Left ventricle myocardium inferior (tissue), 1 donor: Measurements from ENCODE around the gene TNFRSF1A. TPM values are rescaled to one million over a fixed set of nuclear protein-coding genes. Genes with fewer than 3 reads are reported as not detected.
A peak's percentile ranks its signal among the peaks of the same experiment; 100 is the strongest.

ENCODE experiments used
- DNase-seq: peaks from one replicate; pipeline ENCODE4 v3.0.0-alpha.2; 2020
- H3K27ac ChIP-seq: fragments of 200-600 bp; replicated peaks from 2 replicates; pipeline ENCODE4 v1.8.0; 2021
- H3K27me3 ChIP-seq: fragments of 200-600 bp; 2 replicates; pipeline ENCODE4 v1.8.0; 2021; ENCODE audit warnings: low read depth
- H3K36me3 ChIP-seq: fragments of 200-600 bp; 2 replicates; pipeline ENCODE4 v1.8.0; 2021
- H3K4me1 ChIP-seq: fragments of 200-600 bp; 2 replicates; pipeline ENCODE4 v1.8.0; 2021
- H3K4me3 ChIP-seq: fragments of 200-600 bp; 2 replicates; pipeline ENCODE4 v1.8.0; 2021; ENCODE audit warnings: mild to moderate bottlenecking, moderate library complexity
- H3K9me3 ChIP-seq: fragments of 200-600 bp; replicated peaks from 2 replicates; pipeline ENCODE4 v1.8.0; 2021
- intact Hi-C: fragments of 100-400 bp; cut with micrococcal nuclease; formaldehyde crosslinking; loops from one replicate; pipeline ENCODE4 v1.11.0; 2022
- total RNA-seq: library from RNA; stranded (reverse); fragmentation: NEBNext Ultra II Directional; extraction: Animal tissue kit (Norgen Biotek cat#: 25700); gene quantifications from one replicate; pipeline ENCODE4 v1.2.1, GENCODE V29; 2021
- TF ChIP-seq, protein P1 (sequence below): fragments of 200-600 bp; IDR thresholded peaks from 2 replicates; pipeline ENCODE4 v1.8.0; 2021; ENCODE audit warnings: antibody characterized with exemption, mild to moderate bottlenecking, borderline replicate concordance
- donor health status: DM: no; HTN: yes; CAD: no; lungs with severe emphysema.

TNFRSF1A gene
- total RNA-seq, 1 donor from 2014 or later = 45.6 TPM

DNA sequence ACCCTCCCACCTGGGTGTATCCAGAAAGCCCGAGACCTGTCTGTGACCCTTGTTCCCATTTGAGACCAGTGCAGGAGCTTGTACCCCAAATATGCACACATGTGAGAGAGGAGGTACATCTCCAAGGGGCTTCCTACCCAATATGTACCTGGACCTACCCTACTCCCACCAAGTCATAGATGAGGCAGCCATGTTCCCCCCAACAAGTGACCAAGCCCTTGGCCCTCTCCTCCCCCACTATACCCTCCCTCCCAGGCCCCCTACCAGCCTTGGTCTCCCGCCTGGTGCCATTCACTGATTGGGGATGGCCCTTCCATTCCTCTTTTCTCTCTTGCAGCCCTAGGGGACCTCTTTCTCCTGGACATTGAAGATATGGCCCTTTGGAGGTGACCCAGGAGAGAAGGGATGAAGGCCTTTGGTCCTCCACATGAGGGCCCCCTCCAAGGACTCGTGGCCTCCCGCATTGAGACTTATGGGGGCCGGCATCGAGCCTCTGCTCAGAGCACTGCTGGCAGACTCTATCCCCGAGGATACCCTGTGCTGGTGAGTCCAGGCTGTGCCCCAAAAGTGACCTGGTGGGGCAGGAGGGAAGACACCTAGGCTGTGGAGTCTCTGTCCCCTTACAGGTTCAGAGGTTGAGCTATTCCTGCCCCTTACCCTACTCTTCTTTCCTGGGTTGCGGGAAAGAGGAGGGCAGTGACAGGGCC, 29.9 kb downstream of the TNFRSF1A start:
- TF ChIP-seq, protein P1, sequence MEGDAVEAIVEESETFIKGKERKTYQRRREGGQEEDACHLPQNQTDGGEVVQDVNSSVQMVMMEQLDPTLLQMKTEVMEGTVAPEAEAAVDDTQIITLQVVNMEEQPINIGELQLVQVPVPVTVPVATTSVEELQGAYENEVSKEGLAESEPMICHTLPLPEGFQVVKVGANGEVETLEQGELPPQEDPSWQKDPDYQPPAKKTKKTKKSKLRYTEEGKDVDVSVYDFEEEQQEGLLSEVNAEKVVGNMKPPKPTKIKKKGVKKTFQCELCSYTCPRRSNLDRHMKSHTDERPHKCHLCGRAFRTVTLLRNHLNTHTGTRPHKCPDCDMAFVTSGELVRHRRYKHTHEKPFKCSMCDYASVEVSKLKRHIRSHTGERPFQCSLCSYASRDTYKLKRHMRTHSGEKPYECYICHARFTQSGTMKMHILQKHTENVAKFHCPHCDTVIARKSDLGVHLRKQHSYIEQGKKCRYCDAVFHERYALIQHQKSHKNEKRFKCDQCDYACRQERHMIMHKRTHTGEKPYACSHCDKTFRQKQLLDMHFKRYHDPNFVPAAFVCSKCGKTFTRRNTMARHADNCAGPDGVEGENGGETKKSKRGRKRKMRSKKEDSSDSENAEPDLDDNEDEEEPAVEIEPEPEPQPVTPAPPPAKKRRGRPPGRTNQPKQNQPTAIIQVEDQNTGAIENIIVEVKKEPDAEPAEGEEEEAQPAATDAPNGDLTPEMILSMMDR = no peak
- H3K9me3 ChIP-seq = no peaks in the 10 kb centered on the region
- H3K27ac ChIP-seq = no peak overlapping the region
- H3K4me3 ChIP-seq = no peak overlapping the region
- intact Hi-C loops = no loop called here
- no peaks in the 10 kb centered on the region for H3K36me3 ChIP-seq
- peaks cover 16% of the 10 kb centered on the region for H3K4me1 ChIP-seq
- DNase-seq = no peak
- peaks cover 28% of the 10 kb centered on the region for H3K27me3 ChIP-seq

DNA sequence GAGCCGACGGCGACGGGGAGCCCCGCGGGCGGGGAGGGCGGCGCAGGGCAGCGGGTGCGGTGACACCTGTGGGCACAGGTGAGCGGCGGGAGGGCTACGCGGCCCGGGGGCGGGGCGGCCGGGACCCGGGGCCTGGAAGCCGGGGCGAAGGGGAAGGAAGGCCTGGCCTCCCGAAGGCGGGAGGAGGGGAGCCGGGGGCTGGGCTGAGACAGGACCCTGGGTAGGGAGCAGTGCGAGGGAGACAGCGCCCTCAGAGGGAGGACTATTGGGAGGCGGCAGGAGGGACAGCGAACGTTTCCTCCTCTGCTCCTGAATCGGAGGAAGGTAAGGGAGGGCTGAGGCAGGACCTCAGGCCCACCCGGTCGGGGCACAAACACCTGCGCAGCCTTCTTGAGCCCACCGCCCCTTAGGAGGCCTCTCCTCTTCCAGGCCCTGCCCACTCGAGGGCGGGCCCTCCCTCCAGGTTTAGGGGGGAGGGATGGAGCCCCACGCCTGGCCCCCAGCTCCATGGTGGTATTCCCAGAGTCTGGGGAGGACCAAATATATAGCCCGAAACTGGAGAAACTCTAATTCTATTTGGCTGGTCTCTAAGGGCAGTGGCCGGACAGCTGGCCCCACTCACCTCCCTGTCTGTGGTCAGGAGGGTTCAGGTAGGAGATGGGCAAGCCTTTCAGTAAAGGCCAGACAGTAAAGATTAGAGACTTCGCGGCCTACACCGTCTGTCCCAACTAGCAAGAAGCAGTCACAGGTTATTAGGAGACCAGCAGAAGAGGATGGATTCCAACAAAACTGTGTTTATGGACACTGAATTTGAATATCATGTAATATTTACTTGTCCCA, 30.9 kb downstream of the TNFRSF1A start:
- TF ChIP-seq, protein P1 = no peak
- Histone ChIP-seq H3K36me3 (no peaks in the 10 kb centered on the region), H3K4me3 (peak overlapping the region; percentile 51), H3K9me3 (no peaks in the 10 kb centered on the region), H3K27me3 (peaks cover 28% of the 10 kb centered on the region), H3K4me1 (peaks cover 16% of the 10 kb centered on the region), H3K27ac (no peak overlapping the region)
- intact Hi-C loops = no loop called here
- no peak for DNase-seq

DNA sequence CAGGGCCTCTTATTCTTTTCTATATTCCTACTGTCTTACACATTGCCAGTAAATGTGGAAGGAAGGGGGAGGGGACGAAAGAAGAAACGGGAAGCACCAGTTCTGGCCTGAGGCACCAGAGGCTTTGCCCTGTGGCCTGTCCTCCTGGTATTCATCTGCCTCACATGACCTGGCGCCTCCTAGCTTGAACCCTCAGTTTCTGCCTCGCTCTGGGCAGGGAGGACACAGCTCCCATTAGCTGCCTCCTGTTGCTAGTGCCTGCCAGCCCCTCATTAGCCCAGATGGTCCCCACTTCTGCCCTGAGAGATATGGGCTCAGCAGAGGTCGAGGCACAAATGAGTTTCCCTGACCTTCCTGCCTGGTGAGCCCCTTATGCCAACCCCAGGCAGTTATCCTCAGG, 34.3 kb downstream of the TNFRSF1A start:
- no peak for DNase-seq

DNA sequence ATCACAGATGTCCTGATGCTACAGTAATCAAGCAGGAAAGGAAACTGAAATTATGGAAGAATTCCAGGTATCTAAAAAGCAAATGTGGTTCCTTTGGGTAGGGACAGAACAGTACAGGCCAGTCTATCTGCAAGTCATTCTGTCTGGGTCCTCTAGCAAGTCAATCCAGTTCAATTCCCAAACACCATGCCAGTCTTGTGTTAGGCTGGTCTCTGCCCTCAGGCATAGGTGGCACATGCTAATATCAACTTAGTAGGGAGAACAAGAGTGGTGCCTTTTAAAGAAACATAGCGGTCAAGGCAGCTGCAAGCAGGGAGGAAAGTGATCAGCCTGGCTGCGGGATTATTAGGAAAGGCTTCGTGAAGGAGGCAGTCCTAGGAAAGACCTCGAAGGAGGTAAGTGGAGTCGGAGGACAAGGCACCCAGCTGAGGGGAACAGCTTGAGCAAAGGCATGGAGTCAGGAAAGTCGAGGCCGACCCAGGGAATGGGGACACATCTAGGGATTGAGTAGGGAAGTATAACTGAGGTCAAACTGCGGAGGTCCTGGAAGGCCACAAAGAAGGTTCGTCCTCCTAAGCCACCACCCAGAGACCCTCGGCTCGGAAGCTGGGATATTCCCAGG, 35.2 kb downstream of the TNFRSF1A start:
- H3K4me3 ChIP-seq = no peak overlapping the region
- H3K4me1 ChIP-seq = peaks cover 9% of the 10 kb centered on the region
- H3K27me3 ChIP-seq = peaks cover 28% of the 10 kb centered on the region
- no peak for DNase-seq
- H3K36me3 ChIP-seq = no peaks in the 10 kb centered on the region
- intact Hi-C loops = no loop called here
- no peak overlapping the region for H3K27ac ChIP-seq
- no peaks in the 10 kb centered on the region for H3K9me3 ChIP-seq
- TF ChIP-seq, protein P1 = no peak

More for the DNA sequence above, 34.3 kb downstream of the TNFRSF1A start:
- Histone ChIP-seq H3K36me3 (no peaks in the 10 kb centered on the region), H3K9me3 (no peaks in the 10 kb centered on the region), H3K27me3 (peaks cover 28% of the 10 kb centered on the region), H3K27ac (no peak overlapping the region), H3K4me3 (no peak overlapping the region), H3K4me1 (peaks cover 10% of the 10 kb centered on the region)
- TF ChIP-seq, protein P1 = no peak
- intact Hi-C loops = no loop called here

DNA sequence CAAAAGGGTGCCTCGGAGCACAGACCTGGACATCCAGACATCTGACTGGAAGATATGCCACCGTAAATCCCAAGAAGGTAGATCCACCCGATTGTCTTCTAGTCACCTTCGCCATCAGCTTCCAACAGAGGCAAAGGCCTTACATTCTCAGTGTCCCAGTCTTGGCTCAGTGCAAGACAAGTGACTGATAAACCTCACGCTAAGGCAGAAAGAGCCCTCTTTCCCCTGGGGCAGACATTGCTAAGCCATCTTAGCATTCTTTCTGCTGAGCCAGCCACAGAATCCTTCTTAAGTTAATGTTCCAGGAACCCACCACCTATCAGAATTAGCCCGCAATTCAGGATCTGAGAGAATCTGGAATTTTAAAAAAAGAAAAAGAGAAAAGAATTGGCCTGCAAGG, 35.7 kb downstream of the TNFRSF1A start:
- no peak overlapping the region for H3K4me3 ChIP-seq
- no peaks in the 10 kb centered on the region for H3K36me3 ChIP-seq
- no peaks in the 10 kb centered on the region for H3K9me3 ChIP-seq
- no peak overlapping the region for H3K27ac ChIP-seq
- peaks cover 26% of the 10 kb centered on the region for H3K27me3 ChIP-seq
- H3K4me1 ChIP-seq = peaks cover 9% of the 10 kb centered on the region
- intact Hi-C loops = no loop called here
- TF ChIP-seq, protein P1 = no peak
- no peak for DNase-seq
